Measurements from ENCODE around the gene ACAD8.

The ACAD8 gene

GRCh38 chr11:134235399-134235798 is 18.0 kb upstream of the ACAD8 start:
- H3K36me3 ChIP-seq = peaks cover 24 to 55% (median 46%) of the 10 kb centered on the region in 3 donors
- intact Hi-C loops (cut with DNase I; ENCODE audit: low total_unique reads) = no loop called here
- DNase-seq = no peak
- H3K27me3 ChIP-seq = no peaks in the 10 kb centered on the region
- TF ChIP-seq CTCF (IDR thresholded peaks at IDR 0.05) = no peak
- no peak overlapping the region for H3K4me3 ChIP-seq
- H3K4me1 ChIP-seq = peaks cover 0 to 4% (median 1%) of the 10 kb centered on the region in 4 donors
- no peak overlapping the region for H3K27ac ChIP-seq
- no peaks in the 10 kb centered on the region for H3K9me3 ChIP-seq

- intact Hi-C loops (cut with DNase I; ENCODE audit: low total_unique reads) = no loop called here
- Histone ChIP-seq H3K27ac (no peak overlapping the region), H3K4me3 (no peak overlapping the region), H3K4me1 (peaks cover 0 to 3% (median 0%) of the 10 kb centered on the region in 4 donors), H3K36me3 (peaks cover 28 to 71% (median 62%) of the 10 kb centered on the region in 3 donors), H3K9me3 (no peaks in the 10 kb centered on the region), H3K27me3 (no peaks in the 10 kb centered on the region)
- no peak for DNase-seq
- no peak for TF ChIP-seq CTCF (IDR thresholded peaks at IDR 0.05)
These were observed 16.4 kb upstream of the ACAD8 start for GRCh38 chr11:134236834-134237556.

GRCh38 chr11:134237557-134237922 is 15.8 kb upstream of the ACAD8 start:
- no peak for DNase-seq
- Histone ChIP-seq H3K9me3 (no peaks in the 10 kb centered on the region), H3K36me3 (peaks cover 34 to 77% (median 68%) of the 10 kb centered on the region in 3 donors), H3K27ac (no peak overlapping the region), H3K4me1 (no peaks in the 10 kb centered on the region), H3K4me3 (no peak overlapping the region), H3K27me3 (no peaks in the 10 kb centered on the region)
- intact Hi-C loops (cut with DNase I; ENCODE audit: low total_unique reads) = no loop called here
- no peak for TF ChIP-seq CTCF (IDR thresholded peaks at IDR 0.05)

GRCh38 chr11:134238956-134239355 is 14.4 kb upstream of the ACAD8 start:
- H3K27ac ChIP-seq = no peak overlapping the region
- H3K27me3 ChIP-seq = no peaks in the 10 kb centered on the region
- no peaks in the 10 kb centered on the region for H3K4me1 ChIP-seq
- peaks cover 42 to 91% (median 80%) of the 10 kb centered on the region in 3 donors for H3K36me3 ChIP-seq
- no peak for TF ChIP-seq CTCF (IDR thresholded peaks at IDR 0.05)
- intact Hi-C loops (cut with DNase I; ENCODE audit: low total_unique reads) = no loop called here
- H3K4me3 ChIP-seq = no peak overlapping the region
- DNase-seq = no peak
- no peaks in the 10 kb centered on the region for H3K9me3 ChIP-seq

- no peak for TF ChIP-seq CTCF (IDR thresholded peaks at IDR 0.05)
- no peaks in the 10 kb centered on the region for H3K9me3 ChIP-seq
- H3K27ac ChIP-seq = no peak overlapping the region
- intact Hi-C loops (cut with DNase I; ENCODE audit: low total_unique reads) = no loop called here
- H3K27me3 ChIP-seq = no peaks in the 10 kb centered on the region
- no peak overlapping the region for H3K4me3 ChIP-seq
- no peaks in the 10 kb centered on the region for H3K4me1 ChIP-seq
- no peak for DNase-seq
- H3K36me3 ChIP-seq = peaks cover 46 to 97% (median 89%) of the 10 kb centered on the region in 3 donors
These were observed 12.8 kb upstream of the ACAD8 start for GRCh38 chr11:134240592-134240991.
